NCI-H345 treated with DMSO at 0.1 percent for 48 hours (cell line): ENCODE data around the gene MAP2K6.

ENCODE experiments used
- DNase-seq: peaks from one replicate; lab custom pipeline; 2025; ENCODE audit not compliant: unreplicated experiment; lab: John Stamatoyannopoulos, UW

Gene MAP2K6

DNA sequence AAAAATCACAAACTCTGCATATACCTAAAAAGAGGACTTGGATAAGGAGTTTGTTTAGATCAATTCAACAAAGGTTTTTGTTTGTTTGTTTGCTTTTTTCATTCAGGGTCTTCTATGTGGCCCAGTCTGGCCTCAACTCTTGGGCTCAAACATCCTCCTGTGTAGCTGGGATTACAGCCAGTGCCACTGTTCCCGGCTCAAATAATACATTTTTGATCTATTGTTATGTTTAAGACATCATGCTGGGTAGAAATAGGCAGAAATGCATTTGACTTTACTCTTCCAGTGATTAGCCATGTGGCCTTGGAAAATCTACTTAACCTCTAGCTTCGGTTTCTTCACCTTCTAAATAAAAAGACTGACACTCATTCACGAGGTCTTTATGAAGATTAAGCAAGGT, 11.5 kb downstream of the MAP2K6 start:
- DNase-seq, result no peak

- DNase-seq, result no peak
These were observed 13.1 kb downstream of the MAP2K6 start for GRCh38 chr17:69427486-69428197.

DNA sequence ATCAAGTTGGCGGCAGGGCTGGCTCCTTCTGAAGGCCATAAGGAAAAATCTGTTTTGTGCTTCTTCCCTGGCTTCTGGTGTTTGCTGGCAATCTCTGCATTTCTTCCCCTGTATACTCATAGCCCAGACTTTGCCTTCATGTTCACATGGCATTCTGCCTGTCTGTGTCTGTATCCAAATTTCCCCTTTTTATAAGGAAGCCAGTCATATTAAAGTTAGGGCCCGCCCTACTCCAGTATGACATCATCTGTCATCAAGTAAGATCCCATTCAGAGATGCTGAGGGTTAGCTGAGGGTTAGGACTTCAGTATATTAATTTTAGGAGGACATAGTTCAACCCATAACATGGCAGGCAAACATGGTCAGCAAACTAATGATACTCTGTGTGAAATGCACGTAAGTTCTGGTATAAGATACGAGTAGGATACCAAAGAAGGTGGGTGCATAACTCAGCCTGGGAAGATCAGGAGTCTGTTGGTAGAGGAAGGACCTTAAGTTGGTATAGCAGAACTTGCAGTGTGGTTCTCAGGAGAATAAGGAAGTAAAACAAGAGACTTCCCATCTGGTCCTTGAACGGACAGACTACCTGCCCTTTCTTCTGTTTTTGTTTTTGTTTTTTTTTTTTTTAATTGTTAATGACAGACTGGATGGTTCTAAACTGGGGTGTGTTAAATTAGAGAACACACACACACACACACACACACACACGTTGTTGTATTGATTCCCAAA, 13.9 kb downstream of the MAP2K6 start:
- no peak for DNase-seq

GRCh38 chr17:69430488-69430887, 16.0 kb downstream of the MAP2K6 start:
- no peak for DNase-seq

- no peak for DNase-seq
These were observed 17.3 kb downstream of the MAP2K6 start for GRCh38 chr17:69431835-69432234.

- no peak for DNase-seq
These were observed 18.6 kb downstream of the MAP2K6 start for GRCh38 chr17:69433093-69433492.

DNA sequence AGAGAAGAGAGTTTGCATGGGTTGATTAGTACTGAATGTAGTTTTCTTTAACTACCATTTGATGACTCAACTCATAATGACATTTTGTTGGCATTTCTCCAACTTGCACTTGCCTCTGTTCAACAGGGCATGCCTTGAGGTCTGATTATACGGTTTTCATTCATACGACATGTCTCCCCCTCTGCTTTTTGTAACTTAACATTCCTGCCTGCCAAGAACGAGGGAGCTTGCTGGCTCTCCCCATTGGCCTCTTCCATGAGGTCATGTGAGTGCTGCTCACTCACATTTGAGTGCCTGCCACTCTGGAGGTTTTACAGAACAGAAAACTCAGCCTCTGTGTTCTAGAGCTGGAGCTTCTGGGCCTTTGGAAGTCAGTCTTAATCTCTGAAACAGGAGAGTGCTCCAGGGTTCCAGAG, 19.7 kb downstream of the MAP2K6 start:
- peak; percentile 26 for DNase-seq

DNA sequence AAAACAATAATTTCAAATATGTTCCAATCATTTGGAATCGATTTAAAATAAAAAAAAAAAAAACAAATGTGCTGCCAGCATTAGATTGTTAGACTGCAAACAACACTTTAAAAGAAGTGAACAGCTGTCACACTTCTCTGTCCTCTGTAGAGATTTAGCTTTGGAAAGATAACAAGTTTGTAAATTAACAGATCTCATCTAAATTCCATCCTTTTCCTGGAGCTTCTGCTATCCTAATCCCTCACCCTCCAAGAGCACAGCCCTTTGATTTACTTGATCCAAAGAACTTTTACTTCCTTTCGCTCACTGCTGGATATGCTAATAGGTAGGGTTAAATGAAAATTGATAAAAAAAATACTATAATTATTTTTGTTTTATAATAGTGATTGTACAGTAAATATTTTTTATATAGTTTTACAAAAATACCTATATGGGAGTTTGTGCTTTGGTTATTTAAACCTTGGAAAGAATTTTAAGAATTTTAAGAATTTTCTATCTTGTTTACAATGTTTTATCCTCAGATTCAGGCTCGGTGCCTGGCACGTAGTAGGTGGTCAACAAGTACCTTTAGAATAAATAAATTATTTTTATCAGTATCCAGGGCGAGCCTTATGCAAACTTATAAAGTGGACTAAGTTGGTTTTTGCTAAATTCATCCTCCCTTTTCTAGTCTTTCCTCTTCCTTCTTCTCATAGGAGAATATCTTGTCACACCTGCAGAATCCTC, 21.6 kb downstream of the MAP2K6 start:
- no peak for DNase-seq

DNA sequence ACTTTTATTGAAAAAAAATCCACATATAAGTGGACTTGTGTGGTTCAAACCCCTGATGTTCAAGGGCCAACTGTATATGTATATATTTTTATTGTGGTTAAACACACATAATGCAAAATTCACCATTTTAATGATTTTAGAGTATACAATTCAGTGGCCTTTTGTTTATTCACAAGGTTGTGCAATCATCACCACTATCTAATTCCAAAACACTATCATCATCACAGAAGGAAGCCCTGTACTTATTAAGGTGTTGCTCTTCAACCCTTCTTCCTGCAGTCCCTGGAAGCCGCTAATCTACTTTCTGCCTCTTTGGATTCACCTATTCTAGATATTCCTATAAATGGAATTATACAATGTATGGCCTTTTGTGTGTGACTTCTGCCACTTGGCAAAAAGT, 23.0 kb downstream of the MAP2K6 start:
- DNase-seq, result no peak

- no peak for DNase-seq
These were observed 24.3 kb downstream of the MAP2K6 start for GRCh38 chr17:69438776-69439175.

DNA sequence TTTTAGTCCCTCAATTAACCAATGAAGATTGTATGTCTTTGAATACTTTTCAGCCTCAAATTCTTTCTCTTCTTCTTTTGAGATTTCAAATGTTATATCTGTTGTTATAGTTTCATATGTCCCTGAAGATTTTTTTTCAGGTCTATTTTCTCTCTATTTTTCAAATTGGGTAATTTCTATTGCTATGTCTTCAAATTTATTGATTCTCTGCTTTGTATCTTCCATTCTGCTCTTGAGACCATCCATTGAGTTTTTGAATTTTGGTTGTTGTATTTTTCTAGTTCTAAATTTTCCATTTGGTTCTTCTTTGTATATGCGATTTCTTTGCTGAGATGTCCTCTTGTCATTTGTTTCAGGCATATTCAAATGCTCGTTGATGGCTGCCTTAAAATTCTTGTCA, 26.7 kb downstream of the MAP2K6 start:
- no peak for DNase-seq

DNA sequence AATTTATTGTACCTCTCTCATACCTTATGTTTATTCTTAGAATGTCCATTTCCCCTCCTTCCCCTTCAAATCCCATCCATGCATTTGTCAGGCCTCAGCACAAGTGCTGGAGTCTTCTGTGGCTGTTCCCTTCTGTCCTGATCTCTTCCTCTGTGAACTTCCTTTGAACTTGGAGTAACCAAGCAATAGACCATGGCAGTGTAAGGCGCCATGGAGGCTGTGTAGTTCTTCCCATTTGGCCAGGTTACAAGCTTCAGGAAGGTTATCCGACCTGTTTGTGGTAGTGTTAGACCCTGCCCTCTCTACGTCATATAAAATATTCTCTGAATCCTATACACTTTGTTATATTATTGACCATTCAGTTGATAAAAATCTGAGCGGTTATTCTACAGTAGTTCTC, 28.6 kb downstream of the MAP2K6 start:
- DNase-seq, result no peak

- no peak for DNase-seq
These were observed 29.5 kb downstream of the MAP2K6 start for GRCh38 chr17:69444023-69444422.

GRCh38 chr17:69445132-69445531, 30.6 kb downstream of the MAP2K6 start:
- DNase-seq, result no peak

DNA sequence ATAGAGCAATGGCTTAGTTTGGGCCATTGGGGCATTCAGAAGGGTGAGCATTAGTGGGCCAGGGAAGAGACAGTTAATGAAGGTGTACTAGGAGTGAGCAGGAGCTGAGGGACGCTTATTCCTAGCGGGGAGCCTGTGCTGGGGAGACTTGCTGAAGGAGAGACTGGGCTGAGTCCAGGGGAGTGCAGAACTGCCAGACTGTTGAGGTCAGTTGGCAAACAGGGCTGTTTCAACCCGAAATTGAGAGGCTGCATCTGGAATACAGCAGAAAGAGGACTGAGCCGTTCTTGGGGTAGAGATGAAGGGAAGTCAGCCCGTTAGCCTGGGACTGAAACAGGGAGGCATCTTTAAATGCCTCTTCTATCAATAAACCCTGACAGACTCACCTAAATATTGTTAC, 33.2 kb downstream of the MAP2K6 start:
- no peak for DNase-seq

DNA sequence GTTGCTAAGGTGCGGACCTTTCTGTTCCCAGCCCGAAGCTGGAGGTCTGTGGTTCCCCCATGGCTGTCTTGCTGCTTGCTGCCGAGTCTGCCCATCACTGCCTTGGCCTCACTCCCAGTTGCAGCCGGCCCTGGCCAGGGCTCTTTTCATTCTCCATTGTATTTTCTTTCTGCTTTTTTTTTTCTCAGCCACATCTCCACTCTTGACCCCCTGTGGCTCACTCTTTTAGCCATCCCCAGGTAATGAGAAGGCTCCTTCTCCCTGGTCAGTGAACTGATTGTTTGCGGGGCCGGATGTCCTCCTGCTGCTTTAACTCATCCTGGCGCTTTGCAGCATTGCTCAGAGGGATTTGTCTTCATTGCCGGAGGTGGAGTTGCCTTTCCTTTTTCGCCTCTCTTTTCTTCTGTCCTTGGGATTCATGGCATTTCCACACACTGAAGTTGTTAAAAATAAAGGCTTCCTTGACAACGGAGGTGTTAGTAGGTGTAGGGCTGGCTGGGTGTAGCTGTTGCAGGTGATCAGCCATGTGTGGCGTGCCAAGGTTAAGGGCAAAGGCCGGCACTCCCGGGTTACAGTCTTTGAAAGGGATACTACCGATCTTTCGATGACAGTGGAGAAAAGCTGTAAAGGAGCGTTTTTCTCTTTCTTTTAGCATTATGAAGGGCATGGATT, 34.1 kb downstream of the MAP2K6 start:
- DNase-seq, result no peak

GRCh38 chr17:69450131-69450530, 35.6 kb downstream of the MAP2K6 start:
- no peak for DNase-seq

DNA sequence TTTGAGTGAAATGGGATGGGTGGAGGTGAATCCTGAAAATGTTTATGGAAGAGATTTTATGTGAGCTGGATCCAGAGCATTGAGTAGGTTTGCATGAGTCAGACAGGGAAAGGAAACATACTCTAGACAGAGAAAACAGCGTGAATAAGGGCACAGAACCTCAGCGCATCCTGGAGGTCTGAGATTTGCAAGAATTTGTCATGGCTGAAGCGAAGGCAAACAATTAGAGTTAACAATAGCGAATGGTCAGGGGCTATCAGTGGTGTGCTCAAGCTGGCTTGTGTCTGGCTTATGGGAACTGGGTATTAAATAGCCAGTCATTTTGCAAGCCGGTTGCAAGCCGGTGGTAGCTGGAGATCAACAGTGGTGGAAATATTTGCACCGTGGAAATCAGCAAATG, 36.4 kb downstream of the MAP2K6 start:
- no peak for DNase-seq

GRCh38 chr17:69451416-69452394, 37.2 kb downstream of the MAP2K6 start:
- no peak for DNase-seq

GRCh38 chr17:69452664-69453260, 38.3 kb downstream of the MAP2K6 start:
- no peak for DNase-seq
